IPS-11a (cell line): ENCODE measurements around the gene ITGA1.

ENCODE experiments used
- H3K4me3 ChIP-seq: one replicate; pipeline ENCODE4 v1.5.1; 2013; ENCODE audit warnings: low read depth, low read length, control low read depth

The ITGA1 gene

DNA sequence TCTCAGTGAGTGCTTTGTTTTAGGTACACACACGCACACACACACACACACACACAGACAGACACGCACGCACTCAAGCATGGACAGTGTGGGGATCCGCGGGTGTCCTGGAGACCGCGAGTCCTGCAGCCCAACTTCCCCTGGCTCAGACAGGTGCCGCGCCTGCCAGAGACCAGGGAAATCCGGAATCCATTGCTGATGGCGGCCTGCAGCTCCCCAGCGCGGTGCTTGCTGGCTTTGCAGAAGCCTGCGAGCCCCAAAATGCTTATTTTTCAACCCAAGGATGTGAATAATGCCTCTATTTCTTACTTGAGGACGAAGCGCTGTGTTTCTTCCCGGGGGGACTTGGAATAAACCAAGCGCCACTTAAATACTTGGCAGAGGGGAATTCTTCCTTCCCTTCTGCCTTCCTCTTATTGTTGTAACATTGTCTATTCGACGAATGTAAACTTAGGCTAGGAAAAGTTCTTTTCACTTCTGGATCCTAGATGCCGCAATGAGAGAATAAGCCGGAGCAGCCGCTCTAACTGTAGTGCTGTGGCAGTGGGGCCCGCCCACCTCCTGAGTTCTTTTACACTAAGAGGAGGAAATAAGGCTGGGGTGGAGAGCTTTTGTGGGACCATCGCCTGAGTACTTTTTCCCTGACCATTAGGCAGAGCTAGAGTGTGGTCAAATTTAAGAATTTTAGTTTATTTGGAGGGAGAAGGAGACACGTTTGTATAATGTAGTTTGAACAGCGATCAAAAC is 202.2 kb downstream of the ITGA1 start:
- peak overlapping the region; percentile 84 for H3K4me3 ChIP-seq

DNA sequence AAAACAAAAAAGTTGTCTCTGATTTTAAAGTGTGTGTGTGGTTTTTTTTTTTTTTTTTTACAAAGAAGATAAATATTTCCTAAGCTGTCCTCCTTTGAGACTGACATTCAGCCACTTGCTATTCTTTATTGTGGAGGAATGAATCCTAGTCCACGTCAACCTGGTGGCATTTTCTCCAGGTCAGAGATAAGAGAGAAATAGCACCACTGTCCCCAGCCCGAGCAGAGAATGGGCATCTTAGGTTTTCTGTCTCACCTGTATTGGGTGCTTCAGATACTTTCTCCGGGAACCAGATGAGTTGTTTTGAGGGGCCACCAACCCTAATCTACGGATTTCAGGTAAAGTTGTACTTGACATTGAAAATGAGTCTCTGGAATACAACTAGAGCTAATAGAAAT is 202.8 kb downstream of the ITGA1 start:
- H3K4me3 ChIP-seq, result no peak overlapping the region

DNA sequence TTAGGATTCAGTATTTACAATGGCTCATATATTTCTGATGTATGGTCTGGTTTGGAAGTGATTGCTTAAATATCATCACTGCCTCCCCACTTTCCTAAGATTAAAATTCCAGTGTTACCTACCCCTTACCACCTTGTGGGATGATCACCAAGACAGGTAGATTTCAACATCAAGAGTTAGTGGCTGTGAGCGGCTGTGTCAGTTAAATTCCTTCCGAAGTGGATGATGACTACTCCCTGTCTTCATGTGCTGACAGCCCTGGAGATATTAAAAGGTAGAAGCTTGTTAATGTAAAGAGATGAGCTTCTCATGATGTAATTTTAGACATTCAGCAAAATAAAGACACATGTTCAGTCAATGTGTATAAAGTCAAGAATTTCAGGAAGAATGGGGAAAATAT is 205.7 kb downstream of the ITGA1 start:
- H3K4me3 ChIP-seq, result no peak overlapping the region

DNA sequence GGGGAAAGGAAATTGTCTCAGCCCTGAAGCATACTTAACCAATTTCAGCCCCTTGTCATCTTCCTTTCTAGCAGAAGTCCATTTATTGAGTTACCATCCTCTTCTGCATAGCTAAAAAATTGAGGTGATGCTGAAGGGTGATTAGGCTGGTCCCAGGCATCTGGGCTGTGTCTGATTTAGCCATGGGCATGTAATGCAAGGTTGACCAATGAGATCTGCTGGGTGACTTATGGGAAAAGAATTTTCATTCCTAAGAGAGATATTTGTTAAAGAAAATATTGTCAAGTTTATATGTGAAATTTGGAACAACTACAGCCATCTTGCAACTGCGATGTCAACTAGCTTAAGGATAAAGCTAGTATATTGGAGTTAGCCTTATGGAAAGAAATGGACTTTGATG is 206.6 kb downstream of the ITGA1 start:
- no peak overlapping the region for H3K4me3 ChIP-seq

DNA sequence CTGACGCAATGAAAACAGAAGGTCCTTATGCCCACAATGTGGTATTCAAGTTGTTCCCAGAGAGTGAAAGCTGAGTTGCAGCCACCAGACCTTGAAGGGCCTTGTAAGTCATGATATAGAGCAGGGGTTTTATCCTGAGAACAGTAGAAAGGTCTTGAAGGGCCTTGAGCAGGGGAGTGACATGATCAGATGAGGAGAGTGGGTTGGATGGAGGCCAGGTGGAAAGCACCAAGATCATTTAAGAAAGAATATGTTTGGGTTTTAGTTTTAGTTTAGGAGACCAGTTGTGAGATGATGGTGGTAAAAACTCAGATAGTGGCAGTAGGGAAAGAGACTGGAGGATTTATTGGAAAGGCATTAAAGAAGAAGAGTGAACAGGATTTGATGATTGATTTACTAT is 207.4 kb downstream of the ITGA1 start:
- H3K4me3 ChIP-seq, result no peak overlapping the region

DNA sequence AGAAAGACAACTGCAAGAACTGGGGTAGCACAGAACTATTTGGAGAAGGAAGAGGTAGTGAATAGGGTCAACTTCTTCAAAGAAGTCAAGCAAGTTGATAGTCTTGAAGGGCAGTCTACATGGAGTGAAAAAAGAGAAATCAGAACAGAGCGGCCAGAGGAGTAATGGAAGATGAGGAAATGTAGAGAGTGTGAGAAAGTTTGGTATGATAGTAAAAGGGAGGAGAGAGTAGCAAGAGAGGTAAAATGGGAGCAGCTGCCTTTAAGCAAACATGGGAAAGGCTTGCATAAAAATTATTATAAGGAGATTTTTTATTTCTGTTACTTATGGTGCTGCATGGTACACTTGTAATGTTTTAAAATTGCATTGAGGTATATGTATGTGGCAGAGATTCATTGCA is 208.2 kb downstream of the ITGA1 start:
- H3K4me3 ChIP-seq, result no peak overlapping the region

DNA sequence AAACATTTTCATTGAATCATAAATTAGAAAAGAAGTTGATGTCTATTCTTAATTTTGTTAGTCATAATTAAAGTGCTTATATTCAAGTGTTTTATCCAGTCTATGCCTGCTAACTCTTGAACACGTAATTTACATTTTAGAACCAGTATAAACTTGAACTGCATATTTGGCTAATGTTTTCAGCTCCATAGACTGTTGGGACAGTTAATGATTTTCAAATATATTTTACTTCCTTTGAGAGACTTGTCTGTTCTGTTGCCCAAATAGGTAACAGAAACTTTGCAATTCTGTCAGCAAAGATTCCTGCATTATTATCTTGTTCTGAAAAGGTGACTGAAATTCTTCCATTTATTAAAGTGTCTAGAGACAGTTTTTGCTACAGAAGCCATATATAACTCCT is 209.3 kb downstream of the ITGA1 start:
- H3K4me3 ChIP-seq, result no peak overlapping the region

DNA sequence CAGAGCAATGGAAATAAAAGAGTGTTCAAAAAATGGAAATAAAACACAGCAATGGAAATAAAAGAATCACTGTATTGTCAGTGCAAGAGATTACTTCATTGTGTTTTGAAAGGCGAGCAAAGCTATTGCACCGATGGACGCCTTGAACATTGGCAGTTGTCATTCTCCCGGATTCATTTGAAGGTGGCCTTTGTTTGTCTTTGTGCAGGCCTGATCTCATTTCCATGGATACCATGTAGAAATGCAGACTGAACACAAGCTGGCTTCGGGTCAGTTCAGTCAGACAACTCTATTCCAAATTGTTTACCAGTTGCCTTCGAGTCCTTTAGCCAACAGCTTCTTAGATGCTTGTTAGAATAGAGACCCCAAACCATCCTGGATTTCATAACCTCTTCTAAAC is 209.7 kb downstream of the ITGA1 start:
- no peak overlapping the region for H3K4me3 ChIP-seq

DNA sequence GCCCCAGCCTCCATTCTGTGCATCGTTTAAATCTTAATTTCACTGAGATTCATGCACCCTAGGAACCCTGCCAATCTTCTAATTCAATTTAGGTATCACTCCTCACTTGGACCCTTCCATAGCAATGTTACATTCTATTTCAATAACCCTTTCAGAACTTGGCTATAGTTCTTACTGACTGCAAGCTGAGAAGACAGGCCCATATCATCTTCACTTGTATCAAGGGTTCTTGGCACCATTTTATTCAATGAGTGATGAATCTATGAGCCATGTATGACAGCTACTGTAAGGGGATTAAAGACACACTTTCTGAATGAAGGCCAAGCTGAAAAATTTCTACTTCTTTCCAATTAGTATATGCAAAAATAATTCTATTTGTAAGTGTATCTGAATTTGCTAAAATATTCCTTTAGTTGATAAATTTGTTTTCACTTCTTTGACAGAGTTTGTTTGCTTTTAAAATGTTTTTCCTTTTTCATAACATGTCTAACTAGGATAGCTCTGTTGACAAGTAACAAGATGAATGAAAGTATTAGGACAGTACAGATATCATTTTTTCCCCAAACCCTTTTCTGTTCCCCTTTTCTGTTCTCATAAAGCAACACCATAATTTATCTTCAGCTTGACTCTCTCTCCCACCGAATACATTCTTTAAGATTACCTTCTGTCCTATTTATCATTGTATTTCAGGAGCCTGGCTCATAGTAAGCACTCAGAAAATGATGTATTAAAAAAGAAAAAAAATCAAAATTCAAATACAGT is 211.0 kb downstream of the ITGA1 start:
- H3K4me3 ChIP-seq, result no peak overlapping the region

DNA sequence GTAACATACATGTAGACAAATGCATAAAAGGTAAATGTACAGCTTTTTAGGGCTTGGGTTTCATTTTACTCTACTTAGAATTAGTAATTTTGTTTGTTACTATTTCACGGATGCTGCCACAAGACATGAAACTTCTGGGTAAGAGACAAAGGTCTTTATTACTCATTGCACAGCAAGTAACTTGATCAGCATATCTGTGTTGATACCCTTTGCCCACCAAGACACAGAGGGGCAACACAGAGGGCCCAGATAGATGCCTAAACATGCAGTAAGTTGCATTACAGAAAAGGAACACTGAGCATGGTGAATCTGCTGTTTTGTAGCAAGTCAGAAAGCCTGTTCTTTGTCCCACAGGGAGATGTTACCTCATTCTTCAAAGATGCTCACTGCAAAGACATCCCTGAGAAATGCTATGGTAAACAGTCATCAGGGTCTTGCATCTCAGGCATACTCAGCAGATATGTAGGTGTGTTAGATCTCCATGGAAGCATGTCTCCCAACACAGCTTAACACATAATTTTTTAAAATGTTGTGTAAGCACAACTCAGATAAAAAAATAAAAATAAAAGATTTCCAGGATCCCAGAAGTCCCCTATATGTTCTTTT is 211.7 kb downstream of the ITGA1 start:
- no peak overlapping the region for H3K4me3 ChIP-seq

DNA sequence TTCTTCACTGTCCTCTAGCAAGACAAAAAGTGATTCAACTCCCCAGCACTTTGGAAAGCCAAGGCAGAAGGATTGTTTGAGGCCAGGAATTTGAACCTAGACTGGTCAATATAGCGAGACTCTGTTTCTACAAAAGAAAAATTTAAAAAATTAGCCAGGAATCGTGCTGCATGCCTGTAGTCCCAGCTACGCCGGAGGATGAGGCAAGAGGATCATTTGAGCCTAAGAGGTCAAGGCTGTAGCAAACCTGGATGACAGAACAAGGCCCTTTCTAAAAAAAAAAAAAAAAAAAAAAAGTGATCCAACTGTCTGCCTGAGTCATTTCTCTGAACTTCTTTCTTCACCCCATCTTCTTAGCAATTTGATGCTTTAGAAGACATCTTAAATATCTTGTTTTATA is 213.8 kb downstream of the ITGA1 start:
- no peak overlapping the region for H3K4me3 ChIP-seq

DNA sequence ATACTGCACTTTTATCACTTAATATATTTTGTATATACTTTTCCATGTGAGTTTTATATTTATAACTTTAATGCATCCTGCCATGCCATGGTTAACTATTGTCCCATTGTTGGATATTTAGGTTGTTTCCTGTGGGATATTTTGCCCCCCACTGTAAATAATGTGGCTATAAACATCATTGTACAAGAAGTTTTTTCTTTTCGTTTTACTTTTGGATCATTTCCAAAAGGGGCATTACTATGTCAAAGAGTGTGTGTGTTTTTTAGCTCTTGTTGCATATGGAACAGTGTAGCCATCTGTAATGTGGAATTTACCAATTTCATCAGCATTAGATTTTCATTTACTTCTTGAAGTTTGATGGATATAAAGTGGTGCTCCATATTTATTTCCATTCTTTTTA is 214.8 kb downstream of the ITGA1 start:
- no peak overlapping the region for H3K4me3 ChIP-seq

DNA sequence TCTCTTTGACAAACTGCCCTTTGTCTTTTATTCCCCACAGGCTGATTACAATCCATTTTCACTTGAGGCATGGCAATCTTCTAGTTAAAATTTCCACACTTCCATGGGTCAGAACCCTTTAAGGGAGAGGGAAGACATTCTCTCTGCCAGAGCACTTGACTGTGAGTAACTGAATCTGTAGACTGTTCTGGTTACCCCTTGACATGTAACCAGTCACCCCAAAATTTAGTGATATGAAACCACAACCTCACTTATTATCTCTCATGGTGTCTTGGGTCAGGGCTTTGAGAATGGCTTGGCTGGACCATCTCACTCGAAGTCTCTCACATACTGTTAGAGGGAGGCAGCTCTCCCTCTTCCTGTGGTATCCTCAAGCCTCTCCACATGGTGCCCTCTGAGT is 215.4 kb downstream of the ITGA1 start:
- H3K4me3 ChIP-seq, result no peak overlapping the region

DNA sequence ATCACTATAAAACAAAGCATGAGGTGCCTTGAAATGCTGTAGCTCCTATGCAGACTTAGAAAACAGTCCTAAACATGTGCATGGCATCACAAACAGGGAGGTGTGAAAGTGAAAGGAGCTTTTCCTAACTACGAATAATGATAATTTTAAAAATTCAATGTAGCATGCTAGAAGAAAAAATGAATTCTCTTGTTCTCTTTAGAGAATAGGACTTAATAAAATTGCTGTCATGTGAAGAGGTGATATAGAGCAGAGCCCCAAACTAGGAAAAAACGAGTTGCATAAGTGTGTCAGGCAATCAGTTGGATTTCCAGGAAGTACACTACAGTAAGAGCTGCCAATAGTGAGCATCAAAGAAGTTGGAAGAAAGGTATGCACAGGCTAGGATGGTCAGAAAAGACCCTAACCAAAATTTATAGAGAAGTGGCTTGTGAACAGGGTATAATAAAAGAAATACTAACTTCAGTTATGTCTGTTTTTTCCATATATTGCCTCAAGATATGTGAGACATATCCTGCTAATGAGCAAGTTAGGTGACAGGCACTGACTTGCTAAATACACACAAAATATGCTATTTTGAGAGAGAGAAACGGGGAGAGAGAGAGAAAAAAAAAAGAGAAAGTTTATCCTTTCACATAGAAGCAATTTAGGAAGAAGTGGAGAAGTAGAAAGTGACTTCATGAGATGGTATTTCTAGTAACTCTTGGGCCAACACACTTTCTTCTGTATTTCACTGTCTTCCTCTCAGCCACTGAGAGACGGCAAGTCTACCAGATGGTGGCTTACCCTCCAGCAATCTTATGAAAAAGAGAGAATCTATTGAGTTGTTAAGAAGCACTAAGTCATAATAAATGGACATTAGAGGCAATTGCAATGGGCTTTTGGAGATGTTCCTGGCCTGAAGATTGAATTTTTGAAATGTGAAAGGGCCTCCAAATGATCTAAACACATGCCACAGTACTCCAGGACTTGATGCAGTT is 219.5 kb downstream of the ITGA1 start:
- H3K4me3 ChIP-seq, result no peak overlapping the region

DNA sequence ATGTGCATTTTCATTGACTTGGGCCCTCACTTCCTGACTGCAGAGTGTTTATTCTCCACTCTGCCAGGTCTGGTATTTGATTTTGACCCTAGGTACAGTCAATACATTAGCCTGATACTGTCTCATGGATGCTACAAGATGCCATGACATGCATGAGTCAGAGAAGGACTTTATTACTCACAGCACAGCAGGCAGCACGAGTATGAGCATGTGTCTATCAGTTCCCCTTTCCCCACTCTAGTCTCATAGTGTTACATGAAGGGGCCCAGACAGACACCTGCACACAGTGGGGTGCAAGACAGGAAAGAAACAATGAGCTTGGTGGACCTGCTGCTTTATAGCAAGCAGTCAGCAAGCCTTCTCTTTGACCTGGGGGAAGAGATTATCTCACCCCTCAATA is 221.0 kb downstream of the ITGA1 start:
- no peak overlapping the region for H3K4me3 ChIP-seq
